Stimulated activated CD4-positive, alpha-beta T cell treated with anti-CD3 and anti-CD28 coated beads, Interleukin-12 subunit alpha, Interleukin-12 subunit beta, amount 100 ng/mL, for 4 hours (primary cell): ENCODE results near the gene ECE2.
"Not testable (repeated sequence)": the region's sequence is repeated elsewhere in the genome, so short reads cannot be mapped to it uniquely, and the experiment has no call there.

Experiments used
- DNase-seq: peaks from one replicate; pipeline ENCODE4 v3.0.0-alpha.2; 2020

The ECE2 gene

GRCh38 chr3:184241141-184241446, 34.7 kb upstream of the ECE2 start:
- no peak for DNase-seq

GRCh38 chr3:184241447-184242296, 34.1 kb upstream of the ECE2 start:
- DNase-seq: no peak

GRCh38 chr3:184242297-184242685, 33.5 kb upstream of the ECE2 start:
- no peak for DNase-seq

GRCh38 chr3:184248454-184249411, 27.1 kb upstream of the ECE2 start, which contains the start of gene ALG3:
TSS of gene ALG3 (minus strand) at chr3:184248962. CDS start at chr3:184248940, 22 bp downstream.
- peak; percentile 85 for DNase-seq

GRCh38 chr3:184249412-184250166, 26.2 kb upstream of the ECE2 start, which contains the start of gene EEF1AKMT4:
TSS of gene EEF1AKMT4 (plus strand) at chr3:184249672. CDS start at chr3:184249695, 23 bp downstream.
- DNase-seq: peak; percentile 93

- DNase-seq: peak; percentile 88
These were observed 25.5 kb upstream of the ECE2 start for GRCh38 chr3:184250167-184250828.

GRCh38 chr3:184255291-184256039, 20.4 kb upstream of the ECE2 start:
- no peak for DNase-seq

- DNase-seq: no peak
These were observed 18.5 kb upstream of the ECE2 start for GRCh38 chr3:184257083-184257915.

- no peak for DNase-seq
These were observed 16.9 kb upstream of the ECE2 start for GRCh38 chr3:184258926-184259325.

GRCh38 chr3:184259396-184259877, 16.4 kb upstream of the ECE2 start:
- DNase-seq: no peak

GRCh38 chr3:184259878-184260723, 15.7 kb upstream of the ECE2 start:
- DNase-seq: peak; percentile 51

GRCh38 chr3:184260724-184261269, 15.0 kb upstream of the ECE2 start:
- no peak for DNase-seq

GRCh38 chr3:184261270-184261853, 14.5 kb upstream of the ECE2 start, which contains the start of gene CAMK2N2:
TSS of gene CAMK2N2 (minus strand) at chr3:184261553. CDS start at chr3:184261285, 268 bp downstream.
- peak; percentile 55 for DNase-seq

- no peak for DNase-seq
These were observed 13.7 kb upstream of the ECE2 start for GRCh38 chr3:184261854-184262763.

GRCh38 chr3:184262764-184263179, 13.1 kb upstream of the ECE2 start:
- DNase-seq: no peak

- not testable (repeated sequence) for DNase-seq
These were observed 8.6 kb upstream of the ECE2 start for GRCh38 chr3:184267249-184267648.

GRCh38 chr3:184272269-184272668, 3.6 kb upstream of the ECE2 start:
- DNase-seq: no peak

GRCh38 chr3:184275381-184275701, 481 bp upstream of the ECE2 start:
- no peak for DNase-seq
